Muscle layer of colon (tissue), 2 donors: ENCODE results near the gene CATSPERB.

Experiments used
- H3K27ac ChIP-seq: one replicate; pipeline ENCODE4 v1.7.0; 2013; ENCODE audit warnings: low read depth, mild to moderate bottlenecking, low read length, moderate library complexity
- H3K27me3 ChIP-seq, 2 donors: one replicate each; pipeline ENCODE4 v1.7.0; 2013; ENCODE audit warnings: low read length in 2 of 2, mild to moderate bottlenecking in 2 of 2; ENCODE audit not compliant: insufficient read depth in 2 of 2, control insufficient read depth in 1 of 2
- H3K36me3 ChIP-seq: one replicate; pipeline ENCODE4 v1.7.0; 2013; ENCODE audit warnings: mild to moderate bottlenecking, low read length; ENCODE audit not compliant: insufficient read depth
- H3K4me1 ChIP-seq: one replicate; pipeline ENCODE4 v1.7.0; 2013; ENCODE audit warnings: mild to moderate bottlenecking, low read length; ENCODE audit not compliant: insufficient read depth
- H3K4me3 ChIP-seq, 2 donors: one replicate each; pipeline ENCODE4 v1.7.0; 2013; ENCODE audit warnings: low read length in 2 of 2, low read depth in 1 of 2, mild to moderate bottlenecking in 1 of 2, moderate library complexity in 1 of 2
- H3K9ac ChIP-seq: one replicate; pipeline ENCODE4 v1.7.0; 2013; ENCODE audit warnings: low read length
- H3K9me3 ChIP-seq: one replicate; pipeline ENCODE4 v1.7.0; 2013; ENCODE audit warnings: mild to moderate bottlenecking, low read length
- donor health status: abdominal sarcoma.
- donor health status: Adenocarcinoma of cecum.

CATSPERB gene

GRCh38 chr14:91729756-91730155, 2.1 kb downstream of the CATSPERB start:
- no peak overlapping the region for H3K9ac ChIP-seq
- H3K4me3 ChIP-seq: no peak overlapping the region
- H3K27me3 ChIP-seq: no peaks in the 10 kb centered on the region
- no peaks in the 10 kb centered on the region for H3K9me3 ChIP-seq
- no peak overlapping the region for H3K27ac ChIP-seq
- no peaks in the 10 kb centered on the region for H3K4me1 ChIP-seq
- H3K36me3 ChIP-seq: no peaks in the 10 kb centered on the region

GRCh38 chr14:91728616-91729183, 3.2 kb downstream of the CATSPERB start:
- no peaks in the 10 kb centered on the region for H3K27me3 ChIP-seq
- no peaks in the 10 kb centered on the region for H3K4me1 ChIP-seq
- H3K36me3 ChIP-seq: no peaks in the 10 kb centered on the region
- no peaks in the 10 kb centered on the region for H3K9me3 ChIP-seq
- H3K27ac ChIP-seq: no peak overlapping the region
- H3K4me3 ChIP-seq: no peak overlapping the region
- no peak overlapping the region for H3K9ac ChIP-seq

DNA sequence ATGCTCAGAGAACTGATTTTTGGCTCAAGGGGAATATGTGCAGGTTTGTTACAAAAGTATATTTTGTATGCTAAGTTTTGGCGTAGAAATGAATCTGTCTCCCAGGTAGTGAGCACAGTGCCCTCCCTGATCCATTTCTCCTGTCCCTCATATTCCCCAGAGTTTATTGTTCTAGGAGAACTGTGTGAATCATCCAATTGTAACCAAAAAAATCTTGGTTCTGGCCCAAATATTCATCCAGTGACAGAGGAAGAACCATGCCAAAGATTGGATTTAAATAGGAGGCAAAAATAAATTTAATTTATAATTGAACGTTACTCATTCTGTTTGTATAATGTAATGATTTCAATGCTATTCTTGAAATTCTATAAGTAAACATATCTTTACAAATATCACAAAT, 4.8 kb downstream of the CATSPERB start:
- no peak overlapping the region for H3K4me3 ChIP-seq
- H3K9me3 ChIP-seq: no peaks in the 10 kb centered on the region
- H3K36me3 ChIP-seq: no peaks in the 10 kb centered on the region
- no peaks in the 10 kb centered on the region for H3K27me3 ChIP-seq
- no peak overlapping the region for H3K27ac ChIP-seq
- H3K4me1 ChIP-seq: no peaks in the 10 kb centered on the region
- H3K9ac ChIP-seq: no peak overlapping the region

DNA sequence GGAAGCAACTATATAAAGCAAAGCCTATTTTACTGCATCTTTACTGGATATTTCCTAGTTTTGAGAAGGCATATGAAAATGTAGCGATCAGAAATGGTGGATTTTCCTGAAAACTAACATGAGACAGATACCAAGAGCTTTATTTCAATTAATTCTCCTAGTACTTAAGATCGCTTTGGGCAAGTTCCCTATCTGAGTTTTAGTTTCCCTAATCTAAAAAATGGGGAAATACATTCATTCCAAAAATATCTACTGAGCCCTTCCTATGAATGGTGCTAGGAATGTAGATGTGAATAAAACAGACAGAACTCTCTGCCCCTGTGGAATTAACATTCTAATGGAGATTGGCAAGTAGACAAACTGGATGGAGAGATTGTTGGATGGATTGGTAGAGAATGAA, 8.4 kb downstream of the CATSPERB start:
- no peaks in the 10 kb centered on the region for H3K9me3 ChIP-seq
- H3K4me1 ChIP-seq: no peaks in the 10 kb centered on the region
- no peak overlapping the region for H3K9ac ChIP-seq
- no peak overlapping the region for H3K4me3 ChIP-seq
- no peak overlapping the region for H3K27ac ChIP-seq
- H3K27me3 ChIP-seq: no peaks in the 10 kb centered on the region
- no peaks in the 10 kb centered on the region for H3K36me3 ChIP-seq

DNA sequence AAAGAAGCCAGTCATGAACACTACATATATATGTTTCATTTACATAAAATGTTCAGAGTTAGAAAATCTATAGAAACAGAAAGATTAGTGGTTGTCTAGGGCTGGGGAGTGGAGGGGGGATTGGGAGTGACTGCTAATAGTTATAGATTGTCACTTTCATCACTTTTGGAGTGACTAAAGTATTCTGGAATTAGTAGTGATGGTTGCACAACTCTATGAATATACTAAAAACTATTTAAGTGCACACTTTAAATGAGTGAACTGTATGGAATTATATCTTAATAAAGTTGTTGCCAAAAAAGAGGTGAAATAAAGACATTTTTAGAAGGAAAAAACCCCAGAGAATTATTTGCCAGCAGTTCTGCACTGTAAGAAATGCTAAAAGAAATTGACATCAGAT, 9.5 kb downstream of the CATSPERB start:
- no peaks in the 10 kb centered on the region for H3K4me1 ChIP-seq
- H3K27me3 ChIP-seq: no peaks in the 10 kb centered on the region
- H3K9me3 ChIP-seq: no peaks in the 10 kb centered on the region
- H3K9ac ChIP-seq: no peak overlapping the region
- no peak overlapping the region for H3K4me3 ChIP-seq
- no peaks in the 10 kb centered on the region for H3K36me3 ChIP-seq
- H3K27ac ChIP-seq: no peak overlapping the region

GRCh38 chr14:91719839-91720238, 12.0 kb downstream of the CATSPERB start:
- H3K9me3 ChIP-seq: no peaks in the 10 kb centered on the region

DNA sequence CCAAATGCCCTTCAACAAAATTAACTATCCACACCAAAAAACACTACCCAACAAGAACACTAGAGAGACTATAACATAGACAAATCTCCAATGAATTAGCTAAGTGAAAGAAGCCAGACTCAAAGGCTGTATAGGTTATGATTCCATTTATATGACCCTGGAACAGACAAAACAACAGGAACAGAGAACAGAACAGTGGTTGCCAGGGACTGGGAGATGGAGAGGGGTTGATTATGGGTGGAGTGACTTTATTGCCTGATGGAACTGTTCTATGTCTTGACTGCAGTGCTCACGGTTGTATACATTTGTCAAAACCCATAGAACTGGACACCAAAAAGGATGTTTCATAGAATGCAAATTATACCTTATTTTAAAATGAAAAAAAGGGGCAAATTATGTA, 14.9 kb downstream of the CATSPERB start:
- Histone ChIP-seq H3K36me3 (no peaks in the 10 kb centered on the region), H3K4me3 (no peak overlapping the region), H3K9me3 (no peaks in the 10 kb centered on the region), H3K27ac (no peak overlapping the region), H3K9ac (no peak overlapping the region), H3K4me1 (no peaks in the 10 kb centered on the region), H3K27me3 (no peaks in the 10 kb centered on the region)

More at GRCh38 chr14:91719839-91720238, 12.0 kb downstream of the CATSPERB start:
- no peak overlapping the region for H3K27ac ChIP-seq
- no peaks in the 10 kb centered on the region for H3K36me3 ChIP-seq
- no peak overlapping the region for H3K9ac ChIP-seq
- H3K4me3 ChIP-seq: no peak overlapping the region
- H3K27me3 ChIP-seq: no peaks in the 10 kb centered on the region
- H3K4me1 ChIP-seq: no peaks in the 10 kb centered on the region

DNA sequence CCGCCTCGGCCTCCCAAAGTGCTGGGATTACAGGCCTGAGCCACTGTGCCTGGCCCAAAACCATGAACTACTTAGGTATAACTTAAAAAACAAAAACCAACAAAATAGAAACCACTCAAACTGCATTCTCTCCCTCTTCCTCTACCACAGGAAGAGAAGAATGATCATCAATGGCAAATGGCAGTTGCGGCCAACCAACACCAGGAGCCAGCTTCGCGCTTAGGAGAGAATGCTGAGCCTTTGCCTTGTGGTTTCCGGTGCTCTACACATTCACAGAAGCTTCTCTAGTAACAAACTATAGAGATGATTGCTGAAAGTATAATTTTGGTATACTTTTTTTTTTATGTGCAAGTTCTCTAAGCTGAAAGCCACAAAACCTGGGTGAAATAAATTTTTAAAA, 17.1 kb downstream of the CATSPERB start:
- Histone ChIP-seq H3K9me3 (no peaks in the 10 kb centered on the region), H3K9ac (no peak overlapping the region), H3K4me3 (no peak overlapping the region), H3K27me3 (no peaks in the 10 kb centered on the region), H3K4me1 (no peaks in the 10 kb centered on the region), H3K27ac (no peak overlapping the region), H3K36me3 (no peaks in the 10 kb centered on the region)

DNA sequence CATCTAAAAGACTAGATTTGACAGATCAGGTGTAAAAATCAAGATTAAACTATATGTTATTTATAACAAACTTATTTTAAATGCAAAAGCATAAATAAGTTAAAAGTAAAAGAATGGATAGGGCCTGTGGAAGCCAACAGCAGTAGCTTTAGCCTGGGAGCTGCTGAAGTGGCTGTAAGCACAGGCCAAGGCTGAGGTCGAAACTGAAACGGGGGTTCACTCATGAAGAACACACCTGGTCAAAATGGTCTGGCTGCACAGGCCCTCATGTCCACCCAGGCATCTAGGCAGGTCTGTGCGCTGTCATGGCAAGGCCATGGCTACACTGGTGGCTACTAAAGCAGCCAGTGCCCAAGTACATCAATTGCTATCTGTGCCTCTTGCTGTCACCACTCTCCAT, 23.1 kb downstream of the CATSPERB start:
- H3K27ac ChIP-seq: no peak overlapping the region
- H3K9me3 ChIP-seq: no peaks in the 10 kb centered on the region
- no peak overlapping the region for H3K9ac ChIP-seq
- H3K36me3 ChIP-seq: no peaks in the 10 kb centered on the region
- no peaks in the 10 kb centered on the region for H3K27me3 ChIP-seq
- no peaks in the 10 kb centered on the region for H3K4me1 ChIP-seq
- no peak overlapping the region for H3K4me3 ChIP-seq

DNA sequence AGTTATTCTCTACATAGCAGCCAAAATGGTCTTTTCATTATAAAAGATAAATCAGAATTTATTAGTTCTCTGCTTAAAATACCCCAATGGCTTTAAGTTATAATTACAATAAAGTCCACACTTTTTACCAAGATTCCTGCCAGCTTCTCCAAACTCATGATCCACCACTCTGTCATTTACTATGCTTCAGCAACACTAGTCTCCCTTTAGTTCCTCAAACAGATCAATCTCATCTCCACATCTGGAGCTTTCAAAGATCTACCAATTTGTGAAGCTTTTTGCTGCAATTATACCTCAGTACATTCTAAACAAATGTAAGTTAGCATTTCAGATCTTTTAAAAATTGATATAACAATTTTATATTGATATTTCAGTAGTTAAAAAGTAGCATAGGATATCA, 24.9 kb downstream of the CATSPERB start:
- H3K9ac ChIP-seq: no peak overlapping the region
- no peaks in the 10 kb centered on the region for H3K9me3 ChIP-seq
- no peak overlapping the region for H3K27ac ChIP-seq
- no peaks in the 10 kb centered on the region for H3K27me3 ChIP-seq
- H3K4me3 ChIP-seq: no peak overlapping the region
- no peaks in the 10 kb centered on the region for H3K36me3 ChIP-seq
- no peaks in the 10 kb centered on the region for H3K4me1 ChIP-seq

- H3K9me3 ChIP-seq: peaks cover 4% of the 10 kb centered on the region
- H3K36me3 ChIP-seq: no peaks in the 10 kb centered on the region
- H3K27me3 ChIP-seq: no peaks in the 10 kb centered on the region
- H3K4me3 ChIP-seq: no peak overlapping the region
- no peak overlapping the region for H3K9ac ChIP-seq
- no peaks in the 10 kb centered on the region for H3K4me1 ChIP-seq
- H3K27ac ChIP-seq: no peak overlapping the region
Observed at GRCh38 chr14:91694643-91695042, 37.2 kb downstream of the CATSPERB start.

GRCh38 chr14:91693346-91693745, 38.5 kb downstream of the CATSPERB start:
- Histone ChIP-seq H3K27me3 (no peaks in the 10 kb centered on the region), H3K36me3 (no peaks in the 10 kb centered on the region), H3K27ac (no peak overlapping the region), H3K4me3 (no peak overlapping the region), H3K9ac (no peak overlapping the region), H3K9me3 (peaks cover 4% of the 10 kb centered on the region), H3K4me1 (no peaks in the 10 kb centered on the region)
